NT2/D1 (cell line): ENCODE data around the gene LIFR.

ENCODE experiments used
- SUZ12 ChIP-seq: IDR thresholded peaks from 2 replicates; pipeline ENCODE4 v1.6.1; 2011; ENCODE audit not compliant: insufficient read length, insufficient read depth; ENCODE audit errors: extremely low read depth
- YY1 ChIP-seq: IDR thresholded peaks from 2 replicates; pipeline ENCODE4 v1.6.1; 2011; ENCODE audit not compliant: insufficient read length, insufficient read depth

DNA sequence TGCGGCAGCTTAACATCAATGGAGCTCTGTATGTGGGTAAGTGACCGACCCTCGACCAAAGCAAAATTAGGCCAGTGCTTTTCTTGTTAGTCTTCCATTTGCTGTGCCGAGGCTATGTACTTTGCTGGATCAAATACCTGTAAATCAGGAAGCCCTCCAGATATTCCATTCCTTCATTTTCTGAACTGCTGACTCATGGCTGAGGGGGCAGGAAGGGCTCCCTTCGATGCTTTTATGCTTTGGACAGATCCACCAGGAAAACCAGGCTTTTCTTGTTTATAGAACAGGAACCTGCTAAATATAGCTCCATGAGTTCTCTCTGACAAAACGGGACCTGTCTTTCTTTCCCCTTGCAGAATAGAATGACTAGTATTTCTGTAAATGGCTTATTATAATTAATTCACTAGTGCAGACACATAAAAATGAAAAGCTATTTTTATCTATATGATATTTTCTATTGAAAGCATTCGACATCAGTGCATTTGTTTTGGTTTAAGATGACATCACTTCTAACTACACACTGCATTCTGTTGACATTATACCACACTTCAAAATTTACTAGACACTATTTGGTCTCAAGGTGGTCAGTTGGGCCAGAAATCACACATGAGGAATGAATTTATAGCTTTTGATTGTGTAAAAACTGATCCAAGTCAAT, 93.3 kb downstream of the LIFR start:
- TF ChIP-seq YY1 (no peak), SUZ12 (no peak)
